OCI-LY1 (cell line): ENCODE measurements around the gene OR52A5.

Source experiments
- CTCF ChIP-seq: fragments of 200-600 bp; sonication (generic), shearing (Covaris generic); IDR thresholded peaks from 2 replicates; pipeline ENCODE4 v1.5.1; 2017; ENCODE audit warnings: mild to moderate bottlenecking, antibody characterized with exemption, low read length, moderate library complexity, mixed read lengths
- EZH2 ChIP-seq: fragments of 200-600 bp; sonication (generic), shearing (Covaris generic); IDR thresholded peaks from 2 replicates; pipeline ENCODE4 v1.8.0; 2017; ENCODE audit warnings: borderline replicate concordance, mixed run types, mild to moderate bottlenecking, antibody characterized with exemption, low read length, moderate library complexity, mixed read lengths

GRCh38 chr11:5154657-5155056 is 16.5 kb upstream of the OR52A5 start, which contains the start of gene OR52A1:
- TF ChIP-seq CTCF (no peak), EZH2 (no peak)
